GM12891 (cell line): Measurements from ENCODE around the gene RETNLB.

Experiments used
- PAX5 ChIP-seq: IDR thresholded peaks from 2 replicates; pipeline ENCODE4 v1.6.1; 2011; ENCODE audit warnings: low read length, moderate library complexity, mild to moderate bottlenecking; ENCODE audit not compliant: insufficient read depth, severe bottlenecking
- POLR2A ChIP-seq: IDR thresholded peaks from 2 replicates; pipeline ENCODE4 v1.6.1; 2011; ENCODE audit warnings: low read depth, low read length, control low read depth
- POLR2AphosphoS5 ChIP-seq: IDR thresholded peaks from 2 replicates; pipeline ENCODE4 v1.6.1; 2011; ENCODE audit warnings: low read depth, low read length, control low read depth
- POU2F2 ChIP-seq: IDR thresholded peaks from 2 replicates; pipeline ENCODE4 v1.6.1; 2011; ENCODE audit warnings: low read depth, mild to moderate bottlenecking, control low read depth, low read length, moderate library complexity
- SPI1 ChIP-seq: IDR thresholded peaks from 2 replicates; pipeline ENCODE4 v1.6.1; 2011; ENCODE audit warnings: low read depth, low read length, control low read depth
- TAF1 ChIP-seq: IDR thresholded peaks from 2 replicates; pipeline ENCODE4 v1.6.1; 2011; ENCODE audit warnings: low read depth, low read length, control low read depth

GRCh38 chr3:108719178-108719806 is 37.9 kb downstream of the RETNLB start:
- TF ChIP-seq POLR2AphosphoS5, result no peak
- no peak for TF ChIP-seq POLR2A
- no peak for TF ChIP-seq TAF1
- no peak for TF ChIP-seq SPI1
- no peak for TF ChIP-seq PAX5
- TF ChIP-seq POU2F2, result no peak
